Inferior parietal cortex (tissue), 1 donor: ENCODE measurements around the gene CLEC16A.
A peak's percentile ranks its signal among the peaks of the same experiment; 100 is the strongest.

Experiments used
- DNase-seq: peaks from one replicate; pipeline ENCODE4 v3.0.0-alpha.2; 2016; ENCODE audit errors: extremely low spot score

CLEC16A gene

GRCh38 chr16:11201498-11202259 is 257.3 kb downstream of the CLEC16A start:
- peak; percentile 4 for DNase-seq

GRCh38 chr16:11202260-11203091 is 258.1 kb downstream of the CLEC16A start:
- DNase-seq = no peak

- DNase-seq = no peak
Observed at GRCh38 chr16:11203111-11203623, 258.8 kb downstream of the CLEC16A start.

- DNase-seq = no peak
Observed at GRCh38 chr16:11204513-11205047, 260.2 kb downstream of the CLEC16A start.

GRCh38 chr16:11205065-11205699 is 260.8 kb downstream of the CLEC16A start:
- no peak for DNase-seq

- DNase-seq = no peak
Observed at GRCh38 chr16:11205754-11206581, 261.6 kb downstream of the CLEC16A start.

DNA sequence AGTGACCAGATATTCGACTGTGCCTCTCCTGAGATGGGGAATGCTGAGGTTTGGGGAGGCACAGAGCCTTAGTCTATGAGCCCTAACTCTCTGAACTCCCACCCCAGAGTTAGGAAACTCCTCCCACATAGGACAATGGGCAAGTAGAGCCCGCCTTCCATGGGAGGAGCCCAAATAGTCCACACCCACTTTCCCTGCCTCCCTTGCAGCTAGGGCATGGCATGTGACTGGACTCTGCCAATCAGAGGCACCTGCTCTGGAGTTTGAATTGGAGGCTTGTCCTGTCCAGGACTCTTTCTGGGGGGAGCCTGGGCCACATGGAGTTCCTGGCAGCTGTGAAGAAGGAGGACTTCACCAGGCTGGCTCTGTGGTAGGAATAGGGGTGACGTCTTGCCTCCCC is 263.3 kb downstream of the CLEC16A start:
- no peak for DNase-seq

DNA sequence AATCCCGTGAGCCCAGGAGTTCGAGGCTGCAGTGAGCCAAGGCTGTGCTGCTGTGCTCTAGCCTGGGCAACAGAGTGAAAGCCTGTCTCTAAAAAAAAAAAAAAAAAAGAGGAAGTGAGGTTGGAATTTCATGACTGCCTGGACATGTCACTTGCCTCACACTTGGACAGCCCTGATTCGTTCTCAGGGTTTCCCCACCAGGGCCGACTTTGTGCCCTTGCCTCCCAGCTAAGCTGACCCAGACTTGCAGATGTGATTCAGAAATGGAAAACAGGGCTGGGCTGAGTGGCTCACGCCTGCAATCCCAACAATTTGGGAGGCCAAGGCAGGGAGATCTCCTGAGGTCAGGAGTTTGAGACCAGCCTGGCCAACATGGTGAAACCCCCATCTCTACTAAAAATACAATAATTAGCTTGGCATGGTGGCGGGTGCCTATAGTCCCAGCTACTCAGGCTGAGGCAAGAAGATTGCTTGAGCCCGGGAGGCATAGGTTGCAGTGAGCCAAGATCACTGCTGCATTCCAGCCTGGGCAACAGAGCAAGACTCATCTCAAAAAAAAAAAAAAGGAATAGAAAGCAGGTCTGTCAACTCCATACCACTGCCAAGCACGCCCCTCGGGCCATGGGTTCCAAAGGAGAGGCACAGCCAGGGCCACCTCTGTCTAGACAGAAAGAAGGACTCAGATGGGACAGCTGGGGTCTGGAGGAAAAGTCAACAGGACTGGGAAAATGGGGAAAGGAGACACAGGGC is 264.7 kb downstream of the CLEC16A start:
- DNase-seq = no peak

DNA sequence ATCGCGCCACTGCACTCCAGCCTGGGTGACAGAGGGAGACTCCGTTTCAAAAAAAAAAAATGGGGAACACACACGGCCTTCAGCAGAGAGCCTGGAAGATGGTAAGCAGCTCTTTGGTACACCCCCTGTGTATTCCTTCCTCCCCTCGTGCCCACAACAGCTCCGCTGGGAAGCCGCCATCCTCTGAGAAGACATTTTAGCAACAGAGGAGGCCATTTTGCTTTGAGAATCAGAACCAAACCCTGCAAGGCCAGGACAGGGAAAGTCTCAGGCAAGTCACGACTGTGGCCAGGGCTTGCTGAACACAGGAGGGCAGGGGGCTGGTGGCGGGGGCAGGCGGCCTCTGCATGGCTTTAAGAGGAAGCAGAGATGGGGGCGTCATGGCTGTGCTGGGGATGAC is 265.9 kb downstream of the CLEC16A start:
- no peak for DNase-seq

DNA sequence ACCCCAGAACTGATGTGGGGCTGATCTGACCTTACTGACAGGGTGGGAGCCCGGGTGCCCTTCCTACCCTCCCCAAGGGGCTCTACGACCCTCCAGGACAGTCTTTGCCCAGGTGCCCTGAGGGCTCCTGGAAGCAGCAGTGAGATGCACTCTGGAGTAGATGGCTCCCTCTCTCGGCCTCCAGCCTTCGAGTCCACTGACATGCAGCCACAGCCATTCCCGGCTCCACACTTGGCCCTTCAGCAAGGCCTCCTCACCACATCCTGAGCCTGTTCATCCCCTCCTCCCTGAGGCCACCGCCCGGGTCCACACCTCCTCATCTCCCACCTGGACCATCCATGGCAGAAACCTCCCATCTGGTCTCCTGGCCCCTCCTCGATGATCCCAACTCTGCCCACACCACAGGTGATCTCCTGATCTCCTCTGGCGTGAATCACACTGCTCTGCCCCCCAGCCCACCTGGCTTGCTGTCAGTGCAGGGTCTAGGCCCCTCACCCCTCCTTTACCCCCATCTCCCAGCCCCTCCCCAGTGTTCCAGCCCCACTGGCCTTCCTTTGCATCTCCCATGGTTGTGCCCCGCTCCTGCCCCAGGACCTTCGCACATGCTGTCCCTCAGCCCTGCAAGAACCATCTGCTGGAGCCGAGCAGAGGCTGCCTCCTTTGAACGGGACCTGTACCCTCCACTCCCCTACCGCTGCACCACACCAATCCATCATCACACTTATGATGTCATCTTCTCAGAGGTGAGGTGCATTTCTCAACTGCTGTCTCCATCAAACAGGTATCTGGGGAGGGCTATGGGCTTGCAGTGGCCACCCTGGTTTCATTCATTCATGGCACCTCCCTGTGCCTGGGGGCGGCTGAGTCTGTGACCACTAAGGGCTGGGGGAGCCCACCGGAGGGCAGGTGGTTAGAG is 267.0 kb downstream of the CLEC16A start:
- no peak for DNase-seq

- no peak for DNase-seq
Observed at GRCh38 chr16:11211977-11212797, 267.8 kb downstream of the CLEC16A start.

DNA sequence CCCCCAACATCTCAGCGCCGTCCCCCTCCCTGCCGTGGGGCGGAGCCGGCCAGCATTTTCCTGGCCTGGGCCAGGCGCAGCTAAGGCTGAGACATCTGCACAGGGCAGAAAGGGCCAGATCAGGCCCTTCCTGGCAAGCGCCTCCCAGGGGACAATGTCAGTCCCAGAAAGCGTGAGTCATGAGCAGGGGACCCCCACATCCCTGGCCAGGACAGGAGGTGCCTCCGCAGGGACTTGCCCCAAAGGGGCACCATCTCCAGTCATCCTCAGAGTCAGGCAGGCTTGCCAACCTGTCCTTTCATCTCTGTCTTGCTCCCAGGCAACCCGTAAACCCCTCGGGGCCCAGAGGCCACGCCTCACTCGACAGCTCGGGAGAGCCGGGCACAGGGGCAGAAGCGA is 268.4 kb downstream of the CLEC16A start:
- no peak for DNase-seq

GRCh38 chr16:11213373-11213772 is 269.0 kb downstream of the CLEC16A start:
- DNase-seq = no peak

- DNase-seq = no peak
Observed at GRCh38 chr16:11213799-11214198, 269.4 kb downstream of the CLEC16A start.

GRCh38 chr16:11215935-11216556 is 271.7 kb downstream of the CLEC16A start:
- DNase-seq = no peak

DNA sequence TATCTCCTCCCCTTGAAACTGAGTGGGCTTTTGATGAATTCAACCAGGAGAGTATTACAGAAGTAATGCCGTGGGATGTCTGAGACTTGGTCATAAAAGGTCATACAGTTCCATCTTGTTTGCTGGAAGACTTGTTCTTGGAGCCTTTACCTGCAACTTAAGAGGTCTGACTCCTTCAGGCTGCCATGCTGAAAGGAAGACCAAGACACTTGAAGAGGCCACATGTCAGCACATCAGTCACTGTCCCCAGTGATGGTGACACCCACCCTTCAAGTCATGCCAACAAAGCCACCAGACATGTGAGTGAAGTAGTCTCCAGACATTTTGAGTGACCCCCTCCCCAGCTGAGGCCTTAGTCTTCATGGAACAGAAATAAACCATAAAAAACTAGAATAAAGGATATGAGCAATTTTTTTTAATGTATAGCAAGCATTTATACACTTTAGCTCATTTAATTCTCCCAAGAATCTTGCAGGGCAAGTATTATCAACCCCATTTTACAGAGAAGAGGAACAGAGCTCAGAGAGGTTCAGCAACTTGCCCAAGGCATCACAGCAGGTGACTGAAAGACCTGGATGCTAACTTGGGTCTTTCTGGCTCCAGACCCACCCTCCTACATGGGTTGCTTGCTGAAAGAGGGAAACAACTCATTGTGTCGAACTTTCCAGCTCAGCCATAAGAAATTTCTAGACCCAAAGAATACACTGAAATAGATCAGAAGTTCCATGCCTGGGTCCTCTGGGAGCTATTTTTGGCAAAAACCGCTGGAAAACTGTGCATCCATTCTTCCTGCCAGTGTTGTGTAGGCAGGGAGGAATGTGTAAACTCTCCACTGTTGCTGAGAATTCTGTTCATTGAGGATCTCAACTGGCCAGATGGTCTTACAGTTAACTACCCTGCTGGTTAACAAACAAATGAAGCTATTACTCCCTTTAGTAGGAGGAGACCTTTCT is 273.6 kb downstream of the CLEC16A start:
- no peak for DNase-seq

GRCh38 chr16:11218604-11218962 is 274.2 kb downstream of the CLEC16A start:
- DNase-seq = no peak
